ENCODE data around the gene ESAM.

Gene ESAM

GRCh38 chr11:124800226-124800929 lies 38.3 kb upstream of the ESAM start, which contains the start of gene MSANTD2 (continued):
- TF ChIP-seq HOXC10 (CRISPR knock-in tag; IDR thresholded peaks at IDR 0.05) = no peak
- TF ChIP-seq OVOL3 (tag by site-specific recombination; IDR thresholded peaks at IDR 0.05) = no peak
- no peak for TF ChIP-seq ZNF16 (tag by site-specific recombination; IDR thresholded peaks at IDR 0.05; ENCODE audit: low read depth)
- no peak for TF ChIP-seq ZNF324 (tag by site-specific recombination; IDR thresholded peaks at IDR 0.05)
- no peak for TF ChIP-seq ZBTB49 (tag by site-specific recombination; IDR thresholded peaks at IDR 0.05; ENCODE audit: low read depth)
- no peak for TF ChIP-seq ZNF37A (tag by site-specific recombination; IDR thresholded peaks at IDR 0.05)
- peak; percentile 81 for TF ChIP-seq SP2 (tag by site-specific recombination; IDR thresholded peaks at IDR 0.05)
- no peak for TF ChIP-seq WT1 (tag by site-specific recombination; IDR thresholded peaks at IDR 0.05)
- TF ChIP-seq SETDB1 (IDR thresholded peaks at IDR 0.05; ENCODE audit: insufficient read length, low read length) = no peak
- TF ChIP-seq ZNF776 (tag by site-specific recombination; IDR thresholded peaks at IDR 0.05; ENCODE audit: borderline replicate concordance) = no peak
- no peak for TF ChIP-seq SCRT1 (tag by site-specific recombination; IDR thresholded peaks at IDR 0.05; ENCODE audit: borderline replicate concordance)
- no peak for TF ChIP-seq ZSCAN23 (tag by site-specific recombination; IDR thresholded peaks at IDR 0.05)
- TF ChIP-seq ZNF707 (tag by site-specific recombination; IDR thresholded peaks at IDR 0.05) = no peak
- TF ChIP-seq BCL6B (tag by site-specific recombination; IDR thresholded peaks at IDR 0.05) = no peak
- no peak for TF ChIP-seq ZNF274 (IDR thresholded peaks at IDR 0.05; ENCODE audit: low read length)
- no peak for TF ChIP-seq ZNF274 (tag by site-specific recombination; IDR thresholded peaks at IDR 0.05; ENCODE audit: borderline replicate concordance)
- no peak for TF ChIP-seq ZNF302 (tag by site-specific recombination; IDR thresholded peaks at IDR 0.05; ENCODE audit: low read depth)
- peak; percentile 77 for TF ChIP-seq ZEB2 (tag by site-specific recombination; IDR thresholded peaks at IDR 0.05)
- TF ChIP-seq ZNF530 (tag by site-specific recombination; IDR thresholded peaks at IDR 0.05; ENCODE audit: low read depth) = no peak
- TF ChIP-seq ZNF571 (tag by site-specific recombination; IDR thresholded peaks at IDR 0.05) = no peak
- no peak for TF ChIP-seq PRDM6 (tag by site-specific recombination; IDR thresholded peaks at IDR 0.05)
- peak; percentile 20; the same call in 1 of the 2 replicates for TF ChIP-seq ZNF341 (tag by site-specific recombination; IDR thresholded peaks at IDR 0.05; ENCODE audit: low read depth)
- TF ChIP-seq BCL11B (tag by site-specific recombination; IDR thresholded peaks at IDR 0.05; ENCODE audit: low read depth) = no peak
- TF ChIP-seq ZNF670 (tag by site-specific recombination; IDR thresholded peaks at IDR 0.05; ENCODE audit: low read depth) = no peak
- no peak for TF ChIP-seq ZNF549 (tag by site-specific recombination; IDR thresholded peaks at IDR 0.05)
- TF ChIP-seq ZNF654 (tag by site-specific recombination; IDR thresholded peaks at IDR 0.05; ENCODE audit: low read depth) = no peak
- TF ChIP-seq HIC1 (tag by site-specific recombination; IDR thresholded peaks at IDR 0.05) = peak; percentile 41; the same call in 1 of the 2 replicates
- TF ChIP-seq ZBTB48 (tag by site-specific recombination; IDR thresholded peaks at IDR 0.05) = no peak
- no peak for TF ChIP-seq INSM2 (tag by site-specific recombination; IDR thresholded peaks at IDR 0.05)
- TF ChIP-seq GFI1B (tag by site-specific recombination; IDR thresholded peaks at IDR 0.05) = peak; percentile 91
- no peak for TF ChIP-seq ZNF585B (tag by site-specific recombination; IDR thresholded peaks at IDR 0.05)
- no peak for TF ChIP-seq ZNF221 (tag by site-specific recombination; IDR thresholded peaks at IDR 0.05; ENCODE audit: borderline replicate concordance)
